GM12878 (cell line): Measurements from ENCODE around the gene XPC.

Experiments used
- NBN ChIP-seq: fragments of 450-650 bp; IDR thresholded peaks from 2 replicates; pipeline ENCODE4 v1.6.1; 2016
- POLR2A ChIP-seq: IDR thresholded peaks from 2 replicates; pipeline ENCODE4 v1.6.1; 2011; ENCODE audit warnings: low read depth, mild to moderate bottlenecking, low read length
- RFX5 ChIP-seq: IDR thresholded peaks from 2 replicates; pipeline ENCODE4 v1.6.1; 2011; ENCODE audit warnings: low read depth, low read length, improper control_type of control experiment
- ZZZ3 ChIP-seq: IDR thresholded peaks from 2 replicates; pipeline ENCODE4 v1.6.1; 2011; ENCODE audit warnings: low read depth; ENCODE audit not compliant: control insufficient read depth, insufficient read length

- TF ChIP-seq POLR2A (no peak), ZZZ3 (no peak), NBN (no peak), RFX5 (no peak)
These were observed 30.1 kb downstream of the XPC start for GRCh38 chr3:14148041-14148985.
